K562 (cell line): ENCODE results near the gene SPHK2. TPM values are rescaled to one million over a fixed set of nuclear protein-coding genes. Genes with fewer than 3 reads are reported as not detected.

Source experiments
- CBFA2T2 ChIP-seq: fragments of 450-650 bp; conservative IDR thresholded peaks from 2 replicates; pipeline ENCODE4 v1.6.1; 2017; ENCODE audit warnings: mild to moderate bottlenecking
- EZH2 ChIP-seq: IDR thresholded peaks from 2 replicates; pipeline ENCODE4 v1.6.1; 2012; ENCODE audit warnings: low read depth, mild to moderate bottlenecking, inconsistent platforms, low read length, borderline replicate concordance
- FOXM1 ChIP-seq, 2 experiments: fragments of 450-650 bp in 1 of 2; sonication (generic) in 1 of 2; formaldehyde crosslinking in 1 of 2; IDR thresholded peaks; 2 replicates each; pipeline versions ENCODE4 v1.6.1 to v1.9.0; 2017 to 2022; ENCODE audit warnings: low read depth in 2 of 2, mild to moderate bottlenecking in 2 of 2, missing genetic modification reagents in 1 of 2, moderate library complexity in 1 of 2
- GTF2F1 ChIP-seq: IDR thresholded peaks from 2 replicates; pipeline ENCODE4 v1.6.1; 2011; ENCODE audit warnings: low read depth, low read length, improper control_type of control experiment
- ILK ChIP-seq: fragments of 450-650 bp; IDR thresholded peaks from 2 replicates; pipeline ENCODE4 v1.6.1; 2016; ENCODE audit warnings: missing genetic modification characterization, low read depth, mild to moderate bottlenecking, missing compliant biosample characterization, moderate library complexity, borderline replicate concordance
- JUNB ChIP-seq: fragments of 450-650 bp; formaldehyde crosslinking; conservative IDR thresholded peaks from 2 replicates; pipeline ENCODE4 v1.4.0; 2020; ENCODE audit warnings: mild to moderate bottlenecking
- KAT7 ChIP-seq: sonication (generic); formaldehyde crosslinking; IDR thresholded peaks from 2 replicates; pipeline ENCODE4 v1.8.0; 2022; ENCODE audit warnings: missing genetic modification reagents, mild to moderate bottlenecking, borderline replicate concordance
- MLLT1 ChIP-seq, 2 experiments: fragments of 450-650 bp; IDR thresholded peaks; 2 replicates each; pipeline ENCODE4 v1.6.1; 2016
- NCOR1 ChIP-seq: fragments of 450-650 bp; IDR thresholded peaks from 2 replicates; pipeline ENCODE4 v1.6.1; 2016; ENCODE audit warnings: mild to moderate bottlenecking, moderate library complexity
- RREB1 ChIP-seq: fragments of 250-450 bp; sonication (Bioruptor Pico); IDR thresholded peaks from 2 replicates; pipeline ENCODE4 v1.4.0; 2020
- SAFB2 ChIP-seq: fragments of 200-400 bp; formaldehyde crosslinking; IDR thresholded peaks from 2 replicates; pipeline ENCODE4 v1.6.1; 2018; ENCODE audit warnings: borderline replicate concordance, low read length, low read depth, moderate library complexity; ENCODE audit not compliant: severe bottlenecking
- SMC3 ChIP-seq: conservative IDR thresholded peaks from 2 replicates; pipeline ENCODE4 v1.6.1; 2011; ENCODE audit warnings: low read depth, low read length, improper control_type of control experiment; ENCODE audit not compliant: insufficient read depth
- SREBF1 ChIP-seq: fragments of 150-350 bp; IDR thresholded peaks from 2 replicates; pipeline ENCODE4 v1.6.1; 2014; ENCODE audit warnings: antibody characterized with exemption, low read depth, low read length, borderline replicate concordance
- ZBTB9 ChIP-seq: fragments of 450-650 bp; formaldehyde crosslinking; IDR thresholded peaks from 2 replicates; pipeline ENCODE4 v1.4.0; 2020; ENCODE audit warnings: mild to moderate bottlenecking, moderate library complexity
- ZNF124 ChIP-seq: sonication (generic); formaldehyde crosslinking; IDR thresholded peaks from 2 replicates; pipeline ENCODE4 v1.8.1; 2022; ENCODE audit warnings: missing genetic modification reagents
- ZNF140 ChIP-seq: fragments of 250-450 bp; sonication (Bioruptor Pico); IDR thresholded peaks from 2 replicates; pipeline ENCODE4 v1.8.0; 2021; ENCODE audit warnings: moderate library complexity, mild to moderate bottlenecking, inconsistent platforms
- ZNF263 ChIP-seq: sonication (generic); formaldehyde crosslinking; IDR thresholded peaks from 2 replicates; pipeline ENCODE4 v1.8.0; 2022; ENCODE audit warnings: mild to moderate bottlenecking, missing genetic modification reagents, borderline replicate concordance
- ZNF384 ChIP-seq: IDR thresholded peaks from 2 replicates; pipeline ENCODE4 v1.6.1; 2012; ENCODE audit warnings: low read depth, low read length, improper control_type of control experiment
- polyA plus RNA-seq, 8 experiments: library from polyadenylated mRNA; depleted of rRNA in 4 of 8; stranded (reverse) in 5 of 8; unstranded in 3 of 8; fragments of >200 nt; fragmentation: Nextera tagmentation in 2 of 8; fragmentation: Illumina TruSeq in 1 of 8; extraction: Ambion mirVana in 2 of 8; extraction: Trizol in 1 of 8; gene quantifications; 2 replicates each; pipeline versions ENCODE4 v1.2.1 to v1.2.3, GENCODE V29; 2011 to 2014; ENCODE audit warnings: inconsistent platforms in 1 of 8, missing spikeins in 1 of 8
- total RNA-seq, 7 experiments: library from RNA; depleted of rRNA in 6 of 7; stranded (reverse); fragments of >200 nt in 6 of 7; fragmentation: Illumina TruSeq in 2 of 7; extraction: Trizol in 2 of 7; gene quantifications; 2 replicates each; pipeline versions ENCODE4 v1.2.1 to v1.2.3, GENCODE V29; 2011 to 2021; ENCODE audit warnings: low replicate concordance in 1 of 7
- TF ChIP-seq, protein P1 (sequence below): sonication (generic); formaldehyde crosslinking; IDR thresholded peaks from 2 replicates; pipeline ENCODE4 v1.8.0; 2022; ENCODE audit warnings: mild to moderate bottlenecking, missing genetic modification reagents

SPHK2 gene
- total and polyA plus RNA-seq, 9 of the 15 experiments (the other 6 are each of a cell fraction or from before 2014, with no cell fraction given) = 0.10 to 15.2 (median 2.9) TPM

DNA sequence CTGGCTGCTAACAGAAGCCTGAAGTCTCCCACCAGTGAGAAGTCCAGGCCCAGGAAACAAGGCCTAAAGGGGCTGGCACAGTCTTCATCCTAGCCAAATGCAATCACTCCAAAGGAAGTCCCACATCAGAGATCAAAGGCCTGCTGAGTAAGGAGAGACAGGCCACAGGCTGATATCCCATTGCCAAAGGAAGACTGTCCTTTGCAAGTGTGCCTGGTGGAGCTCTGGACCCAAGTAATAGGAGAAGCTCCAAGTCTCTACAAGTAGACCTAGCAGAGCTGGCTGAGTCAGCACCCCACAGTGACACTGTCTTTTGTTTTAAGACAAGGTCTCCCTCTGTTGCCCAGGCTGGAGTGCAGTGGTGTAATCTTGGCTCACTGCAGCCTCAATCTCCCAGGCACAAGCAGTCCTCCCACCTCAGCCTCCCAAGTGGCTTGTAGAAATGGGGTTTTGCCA, 13.4 kb downstream of the SPHK2 start (continued):
- no peak for TF ChIP-seq RREB1 (CRISPR knock-in tag)
- no peak for TF ChIP-seq GTF2F1
- TF ChIP-seq JUNB = no peak
- no peak for TF ChIP-seq ILK (tag)
- TF ChIP-seq SREBF1 = no peak
- no peak for TF ChIP-seq EZH2
- no peak for TF ChIP-seq NCOR1
- TF ChIP-seq ZNF124 (CRISPR knock-in tag) = no peak
- no peak for TF ChIP-seq KAT7
- no peak for TF ChIP-seq ZNF140 (CRISPR knock-in tag)
- TF ChIP-seq SAFB2 = no peak
- TF ChIP-seq ZNF263 (CRISPR knock-in tag) = peak; percentile 97
- TF ChIP-seq CBFA2T2 = no peak
- no peak for TF ChIP-seq MLLT1 (IDR thresholded peaks at IDR 0.05)
- no peak for TF ChIP-seq SMC3
- TF ChIP-seq ZBTB9 (CRISPR knock-in tag) = no peak
- TF ChIP-seq FOXM1 (IDR thresholded peaks at IDR 0.05; ENCODE audit: low read depth) = no peak
- no peak for TF ChIP-seq FOXM1 (CRISPR knock-in tag; IDR thresholded peaks at IDR 0.05; ENCODE audit: low read depth)
- TF ChIP-seq ZNF384 = no peak
- TF ChIP-seq, protein P1, sequence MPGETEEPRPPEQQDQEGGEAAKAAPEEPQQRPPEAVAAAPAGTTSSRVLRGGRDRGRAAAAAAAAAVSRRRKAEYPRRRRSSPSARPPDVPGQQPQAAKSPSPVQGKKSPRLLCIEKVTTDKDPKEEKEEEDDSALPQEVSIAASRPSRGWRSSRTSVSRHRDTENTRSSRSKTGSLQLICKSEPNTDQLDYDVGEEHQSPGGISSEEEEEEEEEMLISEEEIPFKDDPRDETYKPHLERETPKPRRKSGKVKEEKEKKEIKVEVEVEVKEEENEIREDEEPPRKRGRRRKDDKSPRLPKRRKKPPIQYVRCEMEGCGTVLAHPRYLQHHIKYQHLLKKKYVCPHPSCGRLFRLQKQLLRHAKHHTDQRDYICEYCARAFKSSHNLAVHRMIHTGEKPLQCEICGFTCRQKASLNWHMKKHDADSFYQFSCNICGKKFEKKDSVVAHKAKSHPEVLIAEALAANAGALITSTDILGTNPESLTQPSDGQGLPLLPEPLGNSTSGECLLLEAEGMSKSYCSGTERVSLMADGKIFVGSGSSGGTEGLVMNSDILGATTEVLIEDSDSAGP (CRISPR knock-in tag) = no peak
